GM18499 (cell line): Measurements from ENCODE around the gene SLC23A1.
"Not testable (repeated sequence)": the region's sequence is repeated elsewhere in the genome, so short reads cannot be mapped to it uniquely, and the experiment has no call there.

Experiments used
- ATAC-seq: cut with Tn5 transposase; IDR thresholded peaks from one replicate; pipeline ENCODE4 v1.9.1; 2021; ENCODE audit warnings: moderate number of reproducible peaks; ENCODE audit not compliant: insufficient read depth, unreplicated experiment

The SLC23A1 gene

GRCh38 chr5:139383275-139383992 lies at the start of gene SLC23A1:
TSS of gene SLC23A1 (minus strand) at chr5:139383297. CDS start at chr5:139383253, 44 bp downstream.
- no peak for ATAC-seq

- ATAC-seq = no peak
Measured at GRCh38 chr5:139431706-139432105, 48.6 kb upstream of the SLC23A1 start.

- no peak for ATAC-seq
Measured at GRCh38 chr5:139430015-139430414, 46.9 kb upstream of the SLC23A1 start.

DNA sequence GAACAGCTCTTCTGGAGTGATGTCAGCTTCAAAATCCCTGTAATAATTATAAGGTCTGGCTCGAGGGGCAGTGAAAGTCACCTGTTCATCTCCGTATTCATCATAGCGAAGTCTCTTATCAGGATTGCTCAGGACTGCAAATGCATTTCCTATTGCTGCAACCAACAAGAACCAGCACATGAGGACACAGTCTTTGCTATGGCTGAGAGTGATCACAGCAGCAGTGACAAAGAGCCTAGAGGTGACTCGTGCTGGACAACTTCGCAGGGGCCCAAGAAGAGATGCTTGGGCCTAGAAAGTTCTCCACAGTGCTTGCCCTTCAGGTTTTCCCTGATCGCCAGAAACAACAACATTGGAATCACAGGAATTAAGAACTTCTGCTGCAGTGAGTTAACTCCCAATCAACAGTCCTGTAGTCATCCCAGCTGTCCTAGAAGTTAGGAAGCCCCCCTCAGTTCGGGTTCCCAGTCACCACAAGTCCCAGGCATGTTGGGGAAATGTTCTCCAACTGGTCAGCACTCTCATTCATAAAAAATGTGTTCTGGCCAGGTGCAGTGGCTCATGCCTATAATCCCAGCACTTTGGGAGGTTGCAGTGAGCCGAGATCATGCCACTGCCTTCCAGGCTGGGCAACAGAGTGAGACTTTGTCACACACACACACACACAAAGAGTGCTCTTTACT lies 43.2 kb upstream of the SLC23A1 start:
- no peak for ATAC-seq

DNA sequence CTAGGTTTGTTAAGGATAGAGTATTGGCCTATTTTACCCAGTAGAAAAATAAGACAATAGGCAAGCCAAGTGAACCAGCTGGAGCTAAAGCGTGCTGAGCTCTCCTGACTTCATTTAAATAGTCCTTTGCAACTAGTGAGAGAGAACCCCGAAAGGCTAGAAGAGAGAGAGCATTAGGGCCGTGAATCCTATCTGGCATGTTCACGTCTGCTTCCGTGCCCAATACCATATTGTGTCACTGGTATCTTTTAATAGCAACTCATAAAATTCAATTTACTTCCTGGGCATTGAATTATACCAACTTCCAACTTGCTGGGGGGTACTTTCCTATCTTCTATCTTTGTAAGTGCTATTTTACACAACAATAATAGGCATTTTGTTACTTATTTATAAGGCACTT lies 42.4 kb upstream of the SLC23A1 start:
- no peak for ATAC-seq

- no peak for ATAC-seq
Measured at GRCh38 chr5:139422307-139422893, 39.3 kb upstream of the SLC23A1 start.

DNA sequence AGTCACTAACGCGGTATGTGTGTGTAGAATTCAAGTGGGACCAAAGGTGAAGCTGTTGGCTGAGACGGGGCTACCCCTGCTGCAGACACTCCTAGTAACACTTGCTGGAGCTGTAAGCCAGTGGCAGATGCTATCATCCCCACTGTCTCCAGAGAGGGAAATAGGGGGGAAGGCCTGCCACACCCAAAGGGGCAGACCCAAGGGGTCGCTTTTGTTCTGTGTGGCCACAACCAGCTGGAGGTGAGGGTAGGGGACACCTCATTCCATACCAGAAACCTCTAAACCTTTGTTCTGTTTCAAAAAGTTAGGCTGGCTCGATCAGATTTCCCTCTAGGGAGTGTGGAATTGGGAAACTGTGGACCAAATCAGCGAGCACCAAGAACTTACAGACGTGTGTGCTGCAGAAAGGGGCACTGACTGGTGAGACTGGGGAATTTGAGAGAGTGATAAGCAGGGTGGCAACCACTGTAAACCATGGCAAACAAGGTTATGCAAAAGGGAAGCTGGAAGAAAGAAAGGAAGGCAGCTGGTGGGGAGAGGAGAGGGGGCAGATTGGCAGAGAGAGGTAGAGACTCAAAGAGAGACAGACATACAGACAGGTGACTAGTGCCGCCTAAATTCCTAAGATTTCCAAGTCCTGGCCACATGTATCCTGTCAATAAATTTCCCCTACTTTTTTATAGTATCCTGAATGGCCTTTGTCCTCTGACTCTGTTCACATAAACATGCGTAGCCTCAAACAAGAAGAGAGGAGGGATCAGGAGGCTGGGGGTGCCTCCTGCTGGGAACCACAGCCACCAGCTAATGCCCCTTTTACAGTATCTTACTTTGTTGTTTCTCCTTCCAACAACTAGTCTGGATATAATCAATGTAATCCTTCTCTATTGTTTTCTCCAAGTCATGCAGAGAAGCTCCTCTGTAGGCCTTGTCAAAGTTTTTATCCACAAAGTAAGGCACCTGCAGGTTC lies 36.4 kb upstream of the SLC23A1 start:
- ATAC-seq = no peak

GRCh38 chr5:139418793-139419192 lies 35.7 kb upstream of the SLC23A1 start:
- ATAC-seq = no peak

DNA sequence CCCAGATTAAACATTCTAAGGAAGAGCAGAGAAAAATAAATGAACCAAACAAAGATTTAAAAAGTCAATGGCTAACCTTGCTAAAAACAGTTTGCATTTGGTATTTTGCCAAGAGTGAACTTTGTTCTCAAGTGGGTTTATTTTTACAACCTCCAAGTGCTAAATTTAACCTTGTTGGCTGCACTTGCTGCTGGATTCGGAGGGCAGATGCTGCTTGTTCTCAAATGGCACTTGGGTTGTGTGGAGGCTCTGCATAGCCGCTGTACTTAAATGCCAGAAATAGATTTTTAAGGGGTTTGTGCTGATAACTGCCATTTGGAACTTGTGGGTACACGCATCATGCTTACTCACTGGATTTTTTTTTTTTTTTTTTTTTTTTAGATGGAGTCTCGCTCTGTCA lies 34.1 kb upstream of the SLC23A1 start:
- no peak for ATAC-seq

- ATAC-seq = no peak
Measured at GRCh38 chr5:139416651-139417050, 33.6 kb upstream of the SLC23A1 start.

DNA sequence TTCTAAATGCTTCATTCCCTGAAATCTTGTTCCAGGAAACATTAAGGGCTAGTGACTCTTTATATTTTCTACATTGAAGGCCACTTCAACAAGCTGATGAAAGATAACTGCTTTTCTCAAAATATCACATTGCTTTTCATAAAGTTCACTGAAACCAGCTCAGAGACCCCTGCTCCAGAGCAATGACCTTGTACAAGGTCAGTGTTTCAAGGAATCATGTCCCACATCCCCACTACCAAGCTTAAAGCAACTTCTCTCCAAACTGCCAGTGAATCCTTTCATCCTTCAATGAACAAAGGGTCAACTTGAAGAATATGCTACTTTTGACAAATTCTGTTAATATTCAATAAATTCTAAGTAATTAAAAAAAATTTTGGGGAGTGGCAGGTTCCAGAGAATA lies 32.8 kb upstream of the SLC23A1 start:
- ATAC-seq = no peak

DNA sequence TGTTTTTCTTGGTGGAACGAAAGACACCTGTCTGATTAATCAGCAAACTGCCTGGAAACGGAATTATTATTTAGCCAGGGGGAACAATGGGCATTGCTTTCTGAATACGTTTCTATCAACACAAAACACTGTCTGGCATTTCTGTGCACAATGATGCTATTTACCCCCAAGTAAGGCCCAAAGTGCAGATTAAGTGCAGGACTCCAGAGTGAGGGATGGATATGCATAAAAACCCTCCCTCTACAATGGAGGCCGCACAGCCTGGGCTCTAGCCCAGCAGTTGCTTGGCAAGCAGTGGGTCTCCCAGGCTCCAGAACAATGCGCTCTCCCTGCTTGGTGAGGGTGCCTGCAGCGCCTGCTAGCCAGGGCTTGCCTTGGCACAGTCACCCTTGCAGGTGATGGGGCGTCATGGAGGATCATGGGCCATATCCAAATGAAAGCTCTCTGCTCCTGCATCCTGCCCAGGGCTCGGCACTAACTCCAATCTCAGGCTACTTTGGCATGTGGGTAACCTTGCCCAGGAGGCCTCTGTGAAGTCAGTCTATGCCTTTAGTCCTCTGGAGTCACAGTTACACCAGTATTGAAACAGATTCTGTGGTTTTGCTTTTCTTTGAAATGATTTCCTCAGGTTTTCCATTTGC lies 32.2 kb upstream of the SLC23A1 start:
- ATAC-seq = no peak

- ATAC-seq = no peak
Measured at GRCh38 chr5:139414581-139415130, 31.6 kb upstream of the SLC23A1 start.

DNA sequence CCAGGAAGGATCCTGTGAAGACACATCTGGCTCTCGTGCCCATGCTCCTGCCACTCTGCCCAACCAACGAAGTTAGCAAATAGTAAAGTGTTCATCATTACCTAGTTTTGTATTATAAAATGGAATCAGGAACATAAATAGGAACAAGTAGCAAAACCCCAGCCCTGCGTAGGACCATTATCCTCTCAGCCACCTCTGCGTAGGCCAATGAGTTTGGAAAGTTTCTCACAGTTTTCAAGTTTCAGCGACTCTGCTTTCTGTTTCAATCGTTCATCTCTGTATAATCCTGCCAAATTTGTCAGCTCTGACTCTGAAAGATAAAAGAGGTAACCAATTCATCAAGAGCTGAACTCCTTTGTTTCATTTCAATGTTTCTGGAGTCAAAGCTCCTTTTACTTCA lies 30.9 kb upstream of the SLC23A1 start:
- no peak for ATAC-seq

DNA sequence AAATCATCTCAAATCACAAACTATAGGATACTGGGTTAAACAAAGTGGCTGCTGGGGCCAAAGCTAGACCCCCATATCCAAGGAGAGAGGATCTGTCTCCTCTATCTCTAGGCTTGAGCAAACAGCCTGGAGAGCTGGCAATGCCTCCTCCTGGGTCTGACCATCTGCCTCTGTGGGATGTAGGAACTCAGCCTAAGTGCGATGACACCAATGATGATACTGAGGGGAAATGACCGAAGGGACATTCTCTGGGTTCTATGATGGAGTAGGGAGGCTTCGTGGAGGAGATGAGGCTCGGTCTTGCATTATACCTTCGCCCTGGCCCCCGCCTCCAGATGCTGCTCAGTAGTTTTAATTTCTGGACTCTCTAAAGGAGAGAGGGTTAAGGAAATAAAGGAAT lies 30.1 kb upstream of the SLC23A1 start:
- ATAC-seq = no peak

DNA sequence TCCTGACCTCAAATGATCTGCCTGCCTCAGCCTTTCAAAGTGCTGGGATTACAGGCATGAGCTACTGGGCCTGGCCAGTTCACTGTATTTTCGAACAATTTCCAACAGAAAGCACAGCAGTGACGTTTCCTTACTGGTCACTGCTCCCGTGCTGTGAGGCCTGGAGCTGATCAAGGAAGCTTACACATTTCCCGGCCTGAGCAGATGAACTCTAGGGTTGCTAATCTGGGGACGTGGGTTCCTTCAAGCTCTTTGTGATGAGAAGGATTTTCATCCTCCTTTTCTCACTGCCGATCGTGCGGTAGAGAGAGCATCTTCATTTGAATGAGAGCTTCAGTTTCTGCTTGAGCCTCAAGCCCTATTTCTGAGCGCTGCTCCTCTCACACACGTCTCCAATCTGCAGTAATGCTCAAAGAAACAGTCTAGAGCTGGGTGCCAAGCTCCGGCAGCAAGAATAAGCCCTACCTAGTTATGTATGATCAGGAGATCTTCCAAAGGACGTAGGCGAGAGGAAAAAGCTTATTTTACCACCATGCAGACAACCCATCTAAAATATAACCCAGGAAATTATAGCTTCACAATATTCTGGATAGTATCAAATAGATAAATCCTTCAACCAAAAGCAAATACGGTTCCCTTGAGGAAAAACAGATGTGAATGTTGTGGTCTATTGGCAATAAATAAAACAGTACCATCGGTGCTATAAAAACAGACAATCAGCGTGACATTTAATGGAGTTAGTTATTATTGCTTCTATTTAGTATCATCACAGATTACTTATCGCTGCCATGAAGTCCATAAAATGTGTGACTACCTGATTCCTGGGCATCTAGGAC lies 28.1 kb upstream of the SLC23A1 start:
- ATAC-seq = no peak

DNA sequence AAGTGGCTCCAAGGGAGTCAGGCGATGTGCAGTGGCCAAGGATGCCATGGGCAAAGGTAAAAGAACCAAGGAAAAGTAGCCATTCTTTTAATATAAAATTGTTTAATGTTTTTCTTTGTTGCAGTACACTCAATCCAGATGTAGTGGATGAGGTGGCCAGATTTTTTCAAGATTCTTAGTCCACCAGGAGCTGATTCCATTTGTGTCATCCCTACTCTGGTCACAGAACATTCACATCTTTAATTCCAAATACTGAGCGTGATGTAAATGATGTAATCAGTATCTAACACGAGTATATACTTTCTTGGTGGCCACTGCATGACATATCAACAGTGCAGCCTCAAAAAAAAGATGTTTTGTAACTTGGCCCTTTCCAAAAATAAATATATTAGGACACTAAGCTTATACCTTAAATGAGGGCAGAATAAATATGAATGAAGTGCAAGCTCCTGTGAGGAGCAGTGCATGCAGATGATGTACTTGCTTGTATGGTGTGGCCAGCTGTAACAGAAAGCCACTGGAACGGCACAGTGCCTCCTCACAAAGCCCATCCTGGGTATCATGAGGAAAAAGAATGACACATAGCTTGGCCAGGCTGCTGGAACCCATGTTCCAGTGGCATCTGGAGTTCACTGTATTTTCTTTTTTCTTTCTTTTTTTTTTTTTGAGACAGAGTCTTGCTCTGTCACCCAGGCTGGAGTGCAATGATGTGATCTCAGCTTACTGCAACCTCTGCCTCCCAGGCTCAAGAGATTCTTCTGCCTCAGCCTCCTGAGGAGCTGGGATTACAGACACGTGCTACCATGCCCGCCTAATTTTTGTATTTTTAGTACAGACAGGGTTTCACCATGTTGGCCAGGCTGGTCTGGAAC lies 27.3 kb upstream of the SLC23A1 start:
- ATAC-seq = no peak

DNA sequence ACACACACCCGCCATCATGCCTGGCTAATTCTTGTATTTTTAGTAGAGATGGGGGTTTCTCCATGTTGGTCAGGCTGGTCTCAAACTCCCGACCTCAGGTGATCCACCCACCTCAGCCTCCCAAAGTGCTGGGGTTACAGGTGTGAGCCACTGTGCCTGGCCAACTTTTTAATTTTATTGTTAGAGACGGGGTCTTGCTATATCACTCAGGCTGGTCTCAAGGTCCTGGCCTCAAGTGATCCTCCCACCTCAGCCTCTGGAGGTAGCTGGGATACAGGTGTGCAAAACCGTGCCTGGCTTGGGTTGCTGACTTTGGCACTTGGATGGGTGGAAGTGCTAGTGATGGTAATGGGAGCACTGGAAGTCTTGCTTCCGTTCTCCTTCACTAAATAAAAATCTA lies 26.0 kb upstream of the SLC23A1 start:
- ATAC-seq = not testable (repeated sequence)
